Effector memory CD4-positive, alpha-beta T cell (primary cell): Measurements from ENCODE around the gene UBAP1L.

Experiments used
- DNase-seq, 3 donors: peaks; one replicate each; pipeline ENCODE4 v3.0.0-alpha.2; 2020
- H3K27ac ChIP-seq: 2 replicates; pipeline ENCODE4 v1.7.0; 2013; ENCODE audit warnings: mild to moderate bottlenecking, low read length, moderate library complexity; ENCODE audit not compliant: insufficient read depth, poor library complexity, severe bottlenecking
- H3K27me3 ChIP-seq: replicated peaks from 2 replicates; pipeline ENCODE4 v1.7.0; 2013; ENCODE audit warnings: mild to moderate bottlenecking, low read length; ENCODE audit not compliant: insufficient read depth, control insufficient read depth, poor library complexity, severe bottlenecking
- H3K36me3 ChIP-seq: 2 replicates; pipeline ENCODE4 v1.7.0; 2013; ENCODE audit warnings: mild to moderate bottlenecking, low read length, moderate library complexity; ENCODE audit not compliant: control insufficient read depth, insufficient read depth
- H3K4me1 ChIP-seq: 2 replicates; pipeline ENCODE4 v1.7.0; 2013; ENCODE audit warnings: low read length, mild to moderate bottlenecking; ENCODE audit not compliant: control insufficient read depth, insufficient read depth, poor library complexity, severe bottlenecking
- H3K4me3 ChIP-seq: 2 replicates; pipeline ENCODE4 v1.7.0; 2013; ENCODE audit warnings: low read length, low read depth, mild to moderate bottlenecking; ENCODE audit not compliant: insufficient read depth, poor library complexity, severe bottlenecking
- H3K9me3 ChIP-seq: 2 replicates; pipeline ENCODE4 v1.7.0; 2013; ENCODE audit warnings: mild to moderate bottlenecking, low read length, moderate library complexity; ENCODE audit not compliant: control insufficient read depth

The UBAP1L gene

GRCh38 chr15:65067645-65068402 is 47.2 kb downstream of the UBAP1L start, which contains the start of gene RASL12:
Gene RASL12, minus strand, starts transcription at chr15:65067991. Its CDS starts 156 bp downstream, at chr15:65067835.
- H3K4me3 ChIP-seq: no peak within 1 kb of the TSS
- DNase-seq: no peak
- H3K27me3 ChIP-seq: peaks cover 11% of the 10 kb centered on the region
- no peaks in the 10 kb centered on the region for H3K36me3 ChIP-seq
- no peak within 1 kb of the TSS for H3K27ac ChIP-seq
- no peaks in the 10 kb centered on the region for H3K4me1 ChIP-seq
- H3K9me3 ChIP-seq: no peaks in the 10 kb centered on the region

GRCh38 chr15:65067317-65067644 is 47.7 kb downstream of the UBAP1L start:
- H3K9me3 ChIP-seq: no peaks in the 10 kb centered on the region
- H3K4me1 ChIP-seq: no peaks in the 10 kb centered on the region
- DNase-seq: no peak
- no peak overlapping the region for H3K27ac ChIP-seq
- no peaks in the 10 kb centered on the region for H3K36me3 ChIP-seq
- peaks cover 11% of the 10 kb centered on the region for H3K27me3 ChIP-seq
- H3K4me3 ChIP-seq: no peak overlapping the region

- no peaks in the 10 kb centered on the region for H3K36me3 ChIP-seq
- H3K27ac ChIP-seq: no peak overlapping the region
- H3K4me1 ChIP-seq: no peaks in the 10 kb centered on the region
- DNase-seq: no peak
- no peak overlapping the region for H3K4me3 ChIP-seq
- no peaks in the 10 kb centered on the region for H3K9me3 ChIP-seq
- peaks cover 11% of the 10 kb centered on the region for H3K27me3 ChIP-seq
Observed at GRCh38 chr15:65066635-65067316, 48.2 kb downstream of the UBAP1L start.

GRCh38 chr15:65066001-65066634 is 48.9 kb downstream of the UBAP1L start:
- no peaks in the 10 kb centered on the region for H3K9me3 ChIP-seq
- peaks cover 11% of the 10 kb centered on the region for H3K27me3 ChIP-seq
- DNase-seq: no peak
- H3K4me1 ChIP-seq: no peaks in the 10 kb centered on the region
- no peak overlapping the region for H3K27ac ChIP-seq
- H3K36me3 ChIP-seq: no peaks in the 10 kb centered on the region
- no peak overlapping the region for H3K4me3 ChIP-seq

- Histone ChIP-seq H3K4me3 (no peak overlapping the region), H3K36me3 (no peaks in the 10 kb centered on the region), H3K27ac (no peak overlapping the region), H3K9me3 (no peaks in the 10 kb centered on the region), H3K27me3 (peaks cover 11% of the 10 kb centered on the region), H3K4me1 (no peaks in the 10 kb centered on the region)
- DNase-seq: no peak
Observed at GRCh38 chr15:65062726-65063125, 52.3 kb downstream of the UBAP1L start.

DNA sequence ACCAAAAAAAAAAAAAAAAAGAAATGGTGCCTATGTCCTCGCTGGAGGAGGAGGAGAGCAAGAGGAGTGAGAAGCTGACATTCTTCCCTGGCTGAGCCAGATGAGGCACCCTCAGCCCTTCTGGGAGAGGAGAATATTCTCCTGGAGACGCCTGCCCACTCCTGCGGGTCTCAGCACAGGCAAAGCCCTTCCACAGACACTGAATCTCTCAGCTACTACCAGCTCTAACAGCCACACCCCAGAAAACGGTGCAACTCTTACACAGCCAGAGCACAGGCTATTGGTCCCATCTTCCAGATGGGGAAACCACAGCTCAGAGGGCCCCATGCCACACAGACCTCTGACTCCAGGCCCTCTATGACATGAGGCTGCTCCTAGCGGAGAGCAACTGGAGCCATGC is 52.9 kb downstream of the UBAP1L start:
- Histone ChIP-seq H3K4me1 (no peaks in the 10 kb centered on the region), H3K27me3 (peaks cover 9% of the 10 kb centered on the region), H3K9me3 (no peaks in the 10 kb centered on the region), H3K4me3 (no peak overlapping the region), H3K36me3 (no peaks in the 10 kb centered on the region), H3K27ac (no peak overlapping the region)
- DNase-seq: no peak

- Histone ChIP-seq H3K9me3 (no peaks in the 10 kb centered on the region), H3K36me3 (no peaks in the 10 kb centered on the region), H3K27me3 (peaks cover 7% of the 10 kb centered on the region), H3K4me3 (no peak overlapping the region), H3K27ac (no peak overlapping the region), H3K4me1 (no peaks in the 10 kb centered on the region)
- no peak for DNase-seq
Observed at GRCh38 chr15:65060641-65061397, 54.2 kb downstream of the UBAP1L start.

- H3K36me3 ChIP-seq: no peaks in the 10 kb centered on the region
- H3K4me1 ChIP-seq: no peaks in the 10 kb centered on the region
- H3K27me3 ChIP-seq: no peaks in the 10 kb centered on the region
- H3K27ac ChIP-seq: no peak overlapping the region
- no peak for DNase-seq
- no peaks in the 10 kb centered on the region for H3K9me3 ChIP-seq
- H3K4me3 ChIP-seq: no peak overlapping the region
Observed at GRCh38 chr15:65059931-65060596, 54.9 kb downstream of the UBAP1L start.

DNA sequence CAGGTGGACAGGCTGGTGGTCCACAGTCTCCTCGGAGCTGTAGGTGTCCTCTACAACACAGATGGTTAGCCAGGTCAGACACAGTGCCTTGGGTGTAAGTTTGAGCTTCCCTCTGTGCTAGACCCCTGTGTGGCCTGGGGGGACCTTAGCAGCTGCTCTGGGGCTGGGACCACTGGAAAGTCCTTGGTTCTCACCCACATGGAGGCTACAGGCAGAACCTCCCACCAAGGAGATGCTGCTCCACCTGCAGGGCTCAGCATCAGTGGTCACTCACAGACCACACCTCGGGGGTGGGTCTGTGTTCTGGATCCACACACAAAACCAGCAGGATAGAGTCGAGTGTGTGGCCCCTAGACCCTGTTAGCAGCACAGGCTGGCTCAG is 55.6 kb downstream of the UBAP1L start:
- H3K27me3 ChIP-seq: no peaks in the 10 kb centered on the region
- no peak overlapping the region for H3K4me3 ChIP-seq
- H3K9me3 ChIP-seq: no peaks in the 10 kb centered on the region
- no peaks in the 10 kb centered on the region for H3K36me3 ChIP-seq
- H3K27ac ChIP-seq: no peak overlapping the region
- no peaks in the 10 kb centered on the region for H3K4me1 ChIP-seq
- no peak for DNase-seq
